NCI-H2196 treated with DMSO at 0.1 percent for 48 hours (cell line): ENCODE results near the gene CD68.

ENCODE experiments used
- DNase-seq: peaks from one replicate; lab custom pipeline; 2025; ENCODE audit not compliant: unreplicated experiment; lab: John Stamatoyannopoulos, UW

Gene CD68

DNA sequence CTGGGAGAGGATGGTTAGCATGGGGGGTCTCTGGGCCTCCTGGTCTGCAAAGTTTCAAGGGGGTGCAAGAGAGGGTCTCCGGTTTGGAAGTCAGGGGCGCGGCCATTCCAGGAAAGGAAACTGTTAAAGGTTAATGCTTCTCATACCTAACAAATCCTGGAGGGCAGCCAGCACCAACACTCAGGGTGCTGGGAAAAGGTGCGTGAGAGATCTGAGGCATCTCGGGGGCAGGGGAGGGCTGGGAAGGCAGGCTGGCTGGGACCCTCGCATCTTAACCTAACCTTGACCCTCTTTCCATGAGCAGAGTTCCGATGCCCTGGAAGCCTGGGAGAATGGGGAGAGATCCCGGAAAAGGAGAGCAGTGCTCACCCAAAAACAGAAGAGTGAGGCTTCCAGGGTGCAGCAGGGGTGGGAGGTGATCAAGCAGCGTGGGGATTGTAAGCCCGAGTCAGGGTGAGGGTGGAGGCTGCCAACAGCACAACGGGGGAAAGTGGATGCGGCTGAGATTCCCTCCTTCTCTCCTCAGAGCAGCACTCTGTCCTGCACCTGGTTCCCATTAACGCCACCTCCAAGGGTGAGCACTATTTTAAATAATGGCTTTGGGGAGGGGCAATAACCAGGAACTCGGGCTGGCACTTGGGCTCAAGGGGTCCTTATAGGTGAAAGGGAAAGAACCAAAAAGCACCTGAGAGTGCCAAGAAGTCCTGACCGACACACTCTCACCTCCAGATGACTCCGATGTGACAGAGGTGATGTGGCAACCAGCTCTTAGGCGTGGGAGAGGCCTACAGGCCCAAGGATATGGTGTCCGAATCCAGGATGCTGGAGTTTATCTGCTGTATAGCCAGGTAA is 19.9 kb upstream of the CD68 start:
- no peak for DNase-seq

DNA sequence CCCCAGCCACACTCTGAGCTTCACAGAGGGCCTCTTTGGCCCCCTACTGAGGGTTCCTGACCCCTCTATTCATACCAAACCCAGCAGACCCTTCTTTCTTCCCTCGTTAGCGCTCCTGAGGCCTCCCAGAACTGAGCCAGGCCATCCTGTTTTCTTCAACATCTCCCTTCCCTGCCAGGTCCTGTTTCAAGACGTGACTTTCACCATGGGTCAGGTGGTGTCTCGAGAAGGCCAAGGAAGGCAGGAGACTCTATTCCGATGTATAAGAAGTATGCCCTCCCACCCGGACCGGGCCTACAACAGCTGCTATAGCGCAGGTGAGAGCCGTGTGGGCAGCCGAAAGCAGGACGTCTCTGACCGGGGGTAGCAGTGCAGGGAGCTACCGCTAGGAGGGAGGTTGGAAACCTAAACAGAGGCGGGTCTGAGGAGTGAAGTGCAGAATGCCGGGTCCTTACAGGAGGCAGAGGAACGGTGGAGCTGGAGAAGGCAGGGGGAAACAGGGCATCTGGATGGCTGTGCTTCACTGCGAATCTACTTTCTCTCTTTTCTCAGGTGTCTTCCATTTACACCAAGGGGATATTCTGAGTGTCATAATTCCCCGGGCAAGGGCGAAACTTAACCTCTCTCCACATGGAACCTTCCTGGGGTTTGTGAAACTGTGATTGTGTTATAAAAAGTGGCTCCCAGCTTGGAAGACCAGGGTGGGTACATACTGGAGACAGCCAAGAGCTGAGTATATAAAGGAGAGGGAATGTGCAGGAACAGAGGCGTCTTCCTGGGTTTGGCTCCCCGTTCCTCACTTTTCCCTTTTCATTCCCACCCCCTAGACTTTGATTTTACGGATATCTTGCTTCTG is 19.0 kb upstream of the CD68 start:
- DNase-seq: no peak

DNA sequence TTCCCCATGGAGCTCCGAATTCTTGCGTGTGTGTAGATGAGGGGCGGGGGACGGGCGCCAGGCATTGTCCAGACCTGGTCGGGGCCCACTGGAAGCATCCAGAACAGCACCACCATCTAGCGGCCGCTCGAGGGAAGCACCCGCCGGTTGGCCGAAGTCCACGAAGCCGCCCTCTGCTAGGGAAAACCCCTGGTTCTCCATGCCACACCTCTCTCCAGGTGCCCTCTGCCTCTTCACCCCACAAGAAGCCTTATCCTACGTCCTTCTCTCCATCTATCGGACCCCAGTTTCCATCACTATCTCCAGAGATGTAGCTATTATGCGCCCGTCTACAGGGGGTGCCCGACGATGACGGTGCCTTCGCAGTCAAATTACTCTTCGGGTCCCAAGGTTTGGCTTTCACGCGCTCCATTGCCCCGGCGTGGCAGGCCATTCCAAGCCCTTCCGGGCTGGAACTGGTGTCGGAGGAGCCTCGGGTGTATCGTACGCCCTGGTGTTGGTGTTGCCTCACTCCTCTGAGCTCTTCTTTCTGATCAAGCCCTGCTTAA is 18.3 kb upstream of the CD68 start:
- peak; percentile 68 for DNase-seq

DNA sequence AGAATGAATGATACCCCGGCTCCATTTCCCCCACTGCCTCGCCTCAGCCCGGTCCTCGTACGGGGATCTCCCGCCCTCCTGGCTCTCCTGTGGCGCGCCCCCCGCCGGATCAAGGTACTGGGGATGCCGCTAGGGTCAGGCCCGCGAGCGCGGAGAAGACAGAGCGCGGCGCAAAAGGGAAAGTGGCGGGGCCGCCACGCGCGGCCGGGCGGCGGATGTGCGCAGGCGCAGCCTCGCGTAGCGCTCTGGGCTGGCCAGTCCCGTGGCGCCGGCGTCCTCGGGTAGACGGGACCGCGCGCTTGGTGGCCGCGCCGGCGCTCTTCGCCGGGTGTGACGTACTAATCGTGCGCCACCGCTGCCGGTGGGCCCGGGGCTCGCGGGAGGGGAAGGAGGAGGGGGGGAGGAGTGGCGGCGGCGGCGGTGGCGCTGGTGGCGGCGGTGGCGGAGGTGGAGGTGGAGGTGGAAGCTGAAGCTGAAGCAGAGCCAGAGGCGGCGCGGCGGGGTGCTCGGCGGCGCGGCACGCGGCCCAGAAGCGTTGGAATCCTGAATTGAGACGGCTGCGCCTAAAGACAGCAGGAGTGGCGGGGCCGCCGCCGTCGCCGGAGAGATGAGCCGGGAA is 17.7 kb upstream of the CD68 start, which contains the start of gene SENP3:
Gene SENP3, plus strand, starts transcription at position 331 of the 619 bp plus-strand sequence. CDS start 1,158 bp downstream, outside the sequence.
- peak; percentile 58 for DNase-seq

DNA sequence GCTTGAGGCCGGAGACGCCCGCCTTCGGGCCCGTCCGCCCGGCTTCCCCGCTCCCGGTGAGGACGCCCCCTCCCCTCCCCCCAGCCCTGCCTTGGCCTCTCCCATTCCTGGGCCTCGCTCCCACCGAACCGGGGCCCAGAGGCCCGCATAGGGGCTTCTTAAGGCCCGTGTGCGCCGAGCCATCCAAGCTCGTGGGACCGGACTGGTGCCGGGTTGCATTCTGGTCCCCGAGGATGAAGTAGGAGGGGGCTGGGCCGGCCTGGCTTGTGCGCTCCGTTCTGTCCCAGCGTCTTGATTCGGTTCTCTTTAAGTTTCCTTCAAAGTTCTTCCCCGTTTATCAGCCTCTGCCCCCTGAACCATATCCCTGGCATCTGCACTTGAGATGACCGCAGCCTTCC is 17.2 kb upstream of the CD68 start:
- DNase-seq: no peak

DNA sequence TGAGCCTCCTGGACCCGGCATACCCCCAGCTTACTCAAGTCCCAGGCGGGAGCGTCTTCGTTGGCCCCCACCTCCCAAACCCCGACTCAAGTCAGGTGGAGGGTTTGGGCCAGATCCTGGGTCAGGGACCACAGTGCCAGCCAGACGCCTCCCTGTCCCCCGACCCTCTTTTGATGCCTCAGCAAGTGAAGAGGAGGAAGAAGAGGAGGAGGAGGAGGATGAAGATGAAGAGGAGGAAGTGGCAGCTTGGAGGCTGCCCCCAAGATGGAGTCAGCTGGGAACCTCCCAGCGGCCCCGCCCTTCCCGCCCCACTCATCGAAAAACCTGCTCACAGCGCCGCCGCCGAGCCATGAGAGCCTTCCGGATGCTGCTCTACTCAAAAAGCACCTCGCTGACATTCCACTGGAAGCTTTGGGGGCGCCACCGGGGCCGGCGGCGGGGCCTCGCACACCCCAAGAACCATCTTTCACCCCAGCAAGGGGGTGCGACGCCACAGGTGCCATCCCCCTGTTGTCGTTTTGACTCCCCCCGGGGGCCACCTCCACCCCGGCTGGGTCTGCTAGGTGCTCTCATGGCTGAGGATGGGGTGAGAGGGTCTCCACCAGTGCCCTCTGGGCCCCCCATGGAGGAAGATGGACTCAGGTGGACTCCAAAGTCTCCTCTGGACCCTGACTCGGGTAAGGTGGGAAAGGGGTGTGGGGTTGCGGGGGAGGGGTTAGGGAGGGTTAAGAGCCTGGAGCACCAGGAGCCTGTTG is 16.1 kb upstream of the CD68 start:
- DNase-seq: no peak

DNA sequence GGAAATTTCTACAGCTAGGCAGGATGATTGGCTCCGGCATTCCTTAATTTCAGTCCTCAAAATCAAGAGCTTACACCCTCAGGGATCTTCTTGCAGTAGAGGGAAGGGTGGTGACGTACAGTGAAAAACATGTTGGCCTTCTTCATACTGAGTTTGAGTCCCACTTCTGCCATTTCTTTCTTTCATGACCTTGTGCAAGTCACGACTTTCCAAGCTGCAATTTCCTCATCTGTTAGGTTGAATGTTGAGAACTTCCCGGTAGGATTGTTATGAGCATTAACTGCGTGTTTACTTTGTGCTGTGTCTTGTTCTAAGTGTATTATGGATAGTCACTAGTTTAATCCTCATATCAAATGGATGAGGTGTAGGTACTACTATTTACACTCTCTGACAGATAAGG is 9.9 kb upstream of the CD68 start:
- no peak for DNase-seq

- DNase-seq: no peak
Observed at GRCh38 chr17:7570351-7570750, 9.1 kb upstream of the CD68 start.

DNA sequence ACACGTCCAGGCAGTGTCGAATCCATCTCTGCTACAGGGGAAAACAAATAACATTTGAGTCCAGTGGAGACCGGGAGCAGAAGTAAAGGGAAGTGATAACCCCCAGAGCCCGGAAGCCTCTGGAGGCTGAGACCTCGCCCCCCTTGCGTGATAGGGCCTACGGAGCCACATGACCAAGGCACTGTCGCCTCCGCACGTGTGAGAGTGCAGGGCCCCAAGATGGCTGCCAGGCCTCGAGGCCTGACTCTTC is 7.2 kb upstream of the CD68 start:
- no peak for DNase-seq

GRCh38 chr17:7572588-7573323 is 6.7 kb upstream of the CD68 start:
- DNase-seq: peak; percentile 83

- peak; percentile 59 for DNase-seq
Observed at GRCh38 chr17:7573324-7574080, 5.9 kb upstream of the CD68 start.

- DNase-seq: no peak
Observed at GRCh38 chr17:7574176-7574953, 5.1 kb upstream of the CD68 start.

- no peak for DNase-seq
Observed at GRCh38 chr17:7575481-7575883, 4.0 kb upstream of the CD68 start.

- DNase-seq: no peak
Observed at GRCh38 chr17:7575959-7576358, 3.5 kb upstream of the CD68 start.

DNA sequence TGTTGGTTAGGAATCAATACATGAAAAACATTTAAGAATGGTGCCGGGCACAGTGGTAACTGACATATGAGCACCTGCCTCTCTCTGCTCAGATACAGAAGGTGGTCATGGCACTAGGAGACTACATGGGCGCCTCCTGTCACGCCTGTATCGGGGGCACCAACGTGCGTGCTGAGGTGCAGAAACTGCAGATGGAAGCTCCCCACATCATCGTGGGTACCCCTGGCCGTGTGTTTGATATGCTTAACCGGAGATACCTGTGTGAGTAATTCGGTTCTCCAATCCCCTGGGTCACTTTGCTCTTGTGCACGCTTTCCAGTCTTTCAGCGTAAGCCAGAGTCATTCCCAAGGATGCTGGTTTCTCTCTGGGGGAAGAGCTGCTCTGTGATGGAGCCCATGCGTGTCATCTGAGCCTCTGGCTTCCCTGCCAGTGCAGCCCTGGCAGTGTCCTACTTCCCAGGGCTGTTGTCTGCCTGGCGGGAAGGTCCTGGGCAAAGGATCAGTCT is 3.0 kb upstream of the CD68 start:
- no peak for DNase-seq

DNA sequence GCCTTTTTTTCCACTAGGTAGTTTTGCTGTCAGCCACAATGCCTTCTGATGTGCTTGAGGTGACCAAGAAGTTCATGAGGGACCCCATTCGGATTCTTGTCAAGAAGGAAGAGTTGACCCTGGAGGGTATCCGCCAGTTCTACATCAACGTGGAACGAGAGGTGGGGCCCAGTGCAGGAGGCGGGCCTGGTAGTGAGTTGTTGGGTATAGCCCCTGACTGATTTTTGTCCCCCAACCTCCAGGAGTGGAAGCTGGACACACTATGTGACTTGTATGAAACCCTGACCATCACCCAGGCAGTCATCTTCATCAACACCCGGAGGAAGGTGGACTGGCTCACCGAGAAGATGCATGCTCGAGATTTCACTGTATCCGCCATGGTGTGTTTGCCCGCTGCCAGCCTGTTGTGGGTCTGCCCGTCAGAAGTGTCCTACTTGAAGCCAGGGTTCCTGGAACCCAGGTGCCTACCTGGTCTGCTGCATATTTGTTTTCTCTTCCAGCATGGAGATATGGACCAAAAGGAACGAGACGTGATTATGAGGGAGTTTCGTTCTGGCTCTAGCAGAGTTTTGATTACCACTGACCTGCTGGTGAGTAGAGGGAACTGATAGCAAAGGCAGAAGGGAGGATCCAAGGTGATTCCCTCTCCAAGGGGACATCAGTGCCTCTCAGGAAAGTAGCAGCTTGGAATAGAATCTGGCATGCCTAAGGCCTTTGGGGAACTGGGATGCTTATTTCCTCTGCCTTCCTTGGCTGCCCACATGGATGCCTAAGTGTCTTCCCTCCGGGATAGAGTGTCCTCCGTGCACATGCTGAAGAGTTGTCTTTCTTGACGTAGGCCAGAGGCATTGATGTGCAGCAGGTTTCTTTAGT is 1.9 kb upstream of the CD68 start:
- no peak for DNase-seq

DNA sequence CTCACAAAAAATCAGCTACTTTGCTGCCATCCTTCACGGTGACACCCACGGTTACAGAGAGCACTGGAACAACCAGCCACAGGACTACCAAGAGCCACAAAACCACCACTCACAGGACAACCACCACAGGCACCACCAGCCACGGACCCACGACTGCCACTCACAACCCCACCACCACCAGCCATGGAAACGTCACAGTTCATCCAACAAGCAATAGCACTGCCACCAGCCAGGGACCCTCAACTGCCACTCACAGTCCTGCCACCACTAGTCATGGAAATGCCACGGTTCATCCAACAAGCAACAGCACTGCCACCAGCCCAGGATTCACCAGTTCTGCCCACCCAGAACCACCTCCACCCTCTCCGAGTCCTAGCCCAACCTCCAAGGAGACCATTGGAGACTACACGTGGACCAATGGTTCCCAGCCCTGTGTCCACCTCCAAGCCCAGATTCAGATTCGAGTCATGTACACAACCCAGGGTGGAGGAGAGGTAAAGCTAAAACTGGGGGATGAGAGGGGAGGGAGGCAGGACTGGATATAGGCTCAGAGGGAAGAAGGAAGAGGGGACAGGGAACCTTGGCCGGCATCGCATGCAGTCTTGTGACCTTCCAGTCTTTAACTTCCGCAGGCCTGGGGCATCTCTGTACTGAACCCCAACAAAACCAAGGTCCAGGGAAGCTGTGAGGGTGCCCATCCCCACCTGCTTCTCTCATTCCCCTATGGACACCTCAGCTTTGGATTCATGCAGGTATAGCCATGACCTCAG is 581 bp downstream of the CD68 start:
- DNase-seq: no peak
